HUES6 (cell line): ENCODE results near the gene ZFPM1.
"Not testable (repeated sequence)": the region's sequence is repeated elsewhere in the genome, so short reads cannot be mapped to it uniquely, and the experiment has no call there.

Experiments
- H3K27ac ChIP-seq: 2 replicates; pipeline ENCODE4 v1.7.0; 2013; ENCODE audit warnings: low read depth, mild to moderate bottlenecking, low read length, inconsistent platforms
- H3K27me3 ChIP-seq: 2 replicates; pipeline ENCODE4 v1.6.1; 2013; ENCODE audit warnings: low read length; ENCODE audit not compliant: control insufficient read depth, insufficient read depth
- H3K36me3 ChIP-seq: 2 replicates; pipeline ENCODE4 v1.6.1; 2013; ENCODE audit warnings: low read length; ENCODE audit not compliant: control insufficient read depth, insufficient read depth
- H3K4me1 ChIP-seq: 2 replicates; pipeline ENCODE4 v1.6.1; 2013; ENCODE audit warnings: low read length; ENCODE audit not compliant: control insufficient read depth, insufficient read depth
- H3K4me3 ChIP-seq: 2 replicates; pipeline ENCODE4 v1.5.1; 2013; ENCODE audit warnings: low read depth, low read length
- H3K9ac ChIP-seq: one replicate; pipeline ENCODE4 v1.6.1; 2013; ENCODE audit warnings: mild to moderate bottlenecking, low read length
- H3K9me3 ChIP-seq: 2 replicates; pipeline ENCODE4 v1.6.1; 2013; ENCODE audit warnings: low read depth, low read length; ENCODE audit not compliant: control insufficient read depth, insufficient read depth

ZFPM1 gene

GRCh38 chr16:88453217-88453531, at the start of gene ZFPM1:
ZFPM1 (plus strand) TSS chr16:88453280; CDS start chr16:88453639, 359 bp downstream.
- H3K4me1 ChIP-seq, result peaks cover 25% of the 10 kb centered on the region
- peaks cover 73% of the 10 kb centered on the region for H3K27me3 ChIP-seq
- H3K27ac ChIP-seq, result peak within 1 kb of the TSS; percentile 68; the same call in 1 of the 2 replicates
- no peaks in the 10 kb centered on the region for H3K36me3 ChIP-seq
- no peaks in the 10 kb centered on the region for H3K9me3 ChIP-seq
- peak within 1 kb of the TSS; percentile 81 for H3K4me3 ChIP-seq
- H3K9ac ChIP-seq, result peak within 1 kb of the TSS; percentile 36

DNA sequence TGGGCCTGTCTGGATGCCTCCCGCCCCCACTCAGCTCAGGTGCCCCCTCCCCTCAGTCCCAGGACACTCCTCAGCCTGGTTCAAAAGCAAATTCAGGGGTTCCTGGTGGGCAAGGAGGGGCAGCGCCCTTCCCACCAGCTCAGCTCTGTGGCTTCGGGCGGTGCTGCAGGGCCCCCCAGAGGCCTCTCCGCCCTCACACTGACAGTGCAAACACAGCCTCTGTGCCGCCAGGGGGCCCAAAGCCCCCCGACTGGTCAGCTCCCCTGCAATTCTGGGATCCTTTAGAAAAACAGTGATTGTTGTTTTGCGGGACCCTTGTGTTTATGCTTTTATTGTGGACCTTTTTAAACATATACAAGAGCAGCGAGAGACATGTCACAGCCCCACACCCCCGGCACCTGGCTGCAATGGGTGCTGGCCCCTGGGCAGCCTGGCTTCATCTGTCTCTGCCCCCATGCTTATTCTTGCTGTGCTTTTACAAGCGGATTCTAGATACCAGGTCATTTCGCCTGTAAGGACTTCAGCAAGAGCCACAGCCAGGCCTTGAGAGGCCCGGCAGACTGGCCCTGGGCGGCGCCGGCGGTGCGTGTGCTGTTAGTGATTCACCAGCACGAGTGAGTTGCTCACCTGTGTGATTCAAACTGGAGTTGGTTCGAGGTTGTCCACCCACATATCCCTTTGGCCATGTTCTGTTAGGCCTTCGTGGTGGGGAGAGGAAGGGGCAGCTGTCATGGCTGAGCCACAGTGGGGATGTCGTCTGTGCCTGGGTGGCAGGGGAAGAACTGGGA, 49.1 kb upstream of the ZFPM1 start:
- Histone ChIP-seq H3K9ac (no peak overlapping the region), H3K4me3 (no peak overlapping the region), H3K27ac (no peak overlapping the region), H3K36me3 (no peaks in the 10 kb centered on the region), H3K27me3 (no peaks in the 10 kb centered on the region), H3K4me1 (no peaks in the 10 kb centered on the region), H3K9me3 (no peaks in the 10 kb centered on the region)

- Histone ChIP-seq H3K27me3 (no peaks in the 10 kb centered on the region), H3K36me3 (no peaks in the 10 kb centered on the region), H3K27ac (no peak overlapping the region), H3K9ac (no peak overlapping the region), H3K9me3 (no peaks in the 10 kb centered on the region), H3K4me1 (no peaks in the 10 kb centered on the region), H3K4me3 (no peak overlapping the region)
These were observed 48.3 kb upstream of the ZFPM1 start for GRCh38 chr16:88404769-88405168.

- Histone ChIP-seq H3K4me1 (no peaks in the 10 kb centered on the region), H3K36me3 (no peaks in the 10 kb centered on the region), H3K4me3 (no peak overlapping the region), H3K9me3 (no peaks in the 10 kb centered on the region), H3K27ac (no peak overlapping the region), H3K9ac (no peak overlapping the region), H3K27me3 (no peaks in the 10 kb centered on the region)
These were observed 47.6 kb upstream of the ZFPM1 start for GRCh38 chr16:88405216-88406060.

- H3K27me3 ChIP-seq, result no peaks in the 10 kb centered on the region
- no peaks in the 10 kb centered on the region for H3K36me3 ChIP-seq
- no peak overlapping the region for H3K4me3 ChIP-seq
- no peaks in the 10 kb centered on the region for H3K4me1 ChIP-seq
- no peaks in the 10 kb centered on the region for H3K9me3 ChIP-seq
- H3K27ac ChIP-seq, result no peak overlapping the region
- no peak overlapping the region for H3K9ac ChIP-seq
These were observed 46.7 kb upstream of the ZFPM1 start for GRCh38 chr16:88406096-88407041.

DNA sequence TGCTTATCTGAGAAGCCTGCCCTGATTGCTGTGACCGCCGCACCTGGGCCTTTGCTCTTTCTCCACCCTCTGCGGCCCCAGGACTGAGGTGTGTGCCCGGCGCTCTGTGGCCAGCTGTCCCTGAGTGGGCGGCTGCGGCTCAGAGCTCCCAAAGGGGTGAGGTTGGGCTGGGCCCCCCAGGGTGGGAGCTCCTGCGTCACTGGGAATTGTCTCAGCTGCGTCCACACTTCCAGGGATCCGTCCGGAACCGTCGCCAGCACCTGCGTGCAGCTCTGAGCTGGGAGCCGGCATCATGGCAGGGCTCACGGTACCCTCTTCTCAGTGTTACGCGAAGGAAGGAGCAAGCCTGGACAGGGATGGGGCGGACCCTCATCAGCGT, 46.0 kb upstream of the ZFPM1 start:
- Histone ChIP-seq H3K4me1 (no peaks in the 10 kb centered on the region), H3K27ac (no peak overlapping the region), H3K4me3 (no peak overlapping the region), H3K36me3 (no peaks in the 10 kb centered on the region), H3K9me3 (no peaks in the 10 kb centered on the region), H3K27me3 (no peaks in the 10 kb centered on the region), H3K9ac (no peak overlapping the region)

DNA sequence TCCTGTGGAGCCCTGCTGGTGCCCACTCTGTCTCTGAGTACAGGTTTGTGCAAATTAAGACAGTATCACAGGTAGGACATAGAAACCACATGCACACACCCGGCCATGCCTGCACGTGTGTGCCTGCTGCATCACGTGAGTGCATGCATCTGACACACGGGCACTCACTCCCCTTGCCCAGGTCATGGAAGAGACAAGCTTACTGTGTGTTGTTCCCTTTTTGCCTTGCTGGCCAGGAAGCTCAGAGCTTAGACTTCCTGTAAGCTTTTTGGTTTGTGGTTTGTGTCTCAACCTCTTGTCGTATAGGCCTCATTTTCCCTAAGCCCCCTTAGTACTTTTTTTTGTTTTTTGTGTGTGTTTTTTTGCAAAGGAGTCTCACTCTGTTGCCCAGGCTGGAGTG, 45.3 kb upstream of the ZFPM1 start:
- Histone ChIP-seq H3K27ac (no peak overlapping the region), H3K4me3 (no peak overlapping the region), H3K27me3 (no peaks in the 10 kb centered on the region), H3K36me3 (no peaks in the 10 kb centered on the region), H3K9ac (no peak overlapping the region), H3K9me3 (no peaks in the 10 kb centered on the region), H3K4me1 (no peaks in the 10 kb centered on the region)

- Histone ChIP-seq H3K9me3 (no peaks in the 10 kb centered on the region), H3K27me3 (no peaks in the 10 kb centered on the region), H3K27ac (no peak overlapping the region), H3K4me3 (no peak overlapping the region), H3K9ac (no peak overlapping the region), H3K4me1 (no peaks in the 10 kb centered on the region), H3K36me3 (no peaks in the 10 kb centered on the region)
These were observed 44.4 kb upstream of the ZFPM1 start for GRCh38 chr16:88408561-88409142.

- no peak overlapping the region for H3K4me3 ChIP-seq
- no peak overlapping the region for H3K27ac ChIP-seq
- H3K9me3 ChIP-seq, result no peaks in the 10 kb centered on the region
- no peaks in the 10 kb centered on the region for H3K36me3 ChIP-seq
- no peaks in the 10 kb centered on the region for H3K27me3 ChIP-seq
- H3K9ac ChIP-seq, result no peak overlapping the region
- no peaks in the 10 kb centered on the region for H3K4me1 ChIP-seq
These were observed 43.6 kb upstream of the ZFPM1 start for GRCh38 chr16:88409296-88410065.

DNA sequence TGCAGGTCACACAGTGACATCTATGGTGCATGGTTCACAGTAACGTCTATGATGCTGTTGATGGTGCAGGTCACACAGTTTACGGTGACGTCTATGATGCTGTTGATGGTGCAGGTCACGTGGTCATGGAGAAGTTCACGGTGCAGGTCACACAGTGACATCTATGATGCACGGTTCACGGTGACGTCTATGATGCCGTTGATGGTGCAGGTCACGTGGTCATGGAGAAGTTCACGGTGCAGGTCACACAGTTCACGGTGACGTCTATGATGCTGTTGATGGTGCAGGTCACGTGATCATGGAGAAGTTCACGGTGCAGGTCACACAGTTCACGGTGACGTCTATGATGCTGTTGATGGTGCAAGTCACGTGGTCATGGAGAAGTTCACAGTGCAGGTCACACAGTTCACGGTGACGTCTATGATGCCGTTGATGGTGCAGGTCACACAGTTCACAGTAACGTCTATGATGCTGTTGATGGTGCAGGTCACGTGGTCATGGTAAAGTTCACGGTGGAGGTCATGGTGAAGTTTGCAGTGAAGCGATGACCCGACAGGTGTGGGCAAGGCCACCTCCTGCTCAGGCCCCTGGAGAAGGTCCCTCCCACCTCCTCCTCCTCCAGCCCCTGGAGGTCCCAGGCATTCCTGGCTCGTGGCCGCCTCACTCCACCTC, 42.6 kb upstream of the ZFPM1 start:
- not testable (repeated sequence) for H3K9ac ChIP-seq, H3K27ac ChIP-seq, H3K27me3 ChIP-seq, H3K4me1 ChIP-seq, H3K36me3 ChIP-seq, H3K4me3 ChIP-seq, H3K9me3 ChIP-seq
